ENCODE results near the gene SPRR3. TPM values are rescaled to one million over a fixed set of nuclear protein-coding genes. Genes with fewer than 3 reads are reported as not detected.
"Not testable (repeated sequence)": the region's sequence is repeated elsewhere in the genome, so short reads cannot be mapped to it uniquely, and the experiment has no call there.

Gene SPRR3
- total RNA-seq, 1 experiment from 2014 or later: not detected

DNA sequence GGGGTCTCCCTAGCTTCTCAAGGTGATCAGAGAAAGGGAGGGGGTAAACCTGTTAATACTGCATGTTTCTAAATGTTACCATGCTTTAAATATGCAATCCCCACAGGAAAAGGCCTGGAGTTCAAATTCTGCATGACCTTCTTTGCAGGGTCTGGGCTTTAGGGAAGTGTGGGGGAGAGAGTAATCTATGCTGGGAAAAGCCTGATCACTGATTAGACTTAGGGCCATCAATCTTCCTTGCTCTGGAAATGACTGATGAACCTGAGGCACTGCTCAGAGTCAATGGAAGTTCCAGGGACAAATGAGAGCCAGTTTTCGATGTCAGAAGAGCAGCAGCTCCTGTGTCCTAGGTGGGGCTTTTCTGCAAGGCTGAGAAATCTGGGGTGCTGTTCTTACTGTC is 20.9 kb upstream of the SPRR3 start:
- no peak for DNase-seq (ENCODE audit: low read depth)
- in situ Hi-C loops (cut with HindIII; ENCODE audit: low pct_unique_long_range_greater_than_20kb, low sequenced_read_pairs): no loop called here

DNA sequence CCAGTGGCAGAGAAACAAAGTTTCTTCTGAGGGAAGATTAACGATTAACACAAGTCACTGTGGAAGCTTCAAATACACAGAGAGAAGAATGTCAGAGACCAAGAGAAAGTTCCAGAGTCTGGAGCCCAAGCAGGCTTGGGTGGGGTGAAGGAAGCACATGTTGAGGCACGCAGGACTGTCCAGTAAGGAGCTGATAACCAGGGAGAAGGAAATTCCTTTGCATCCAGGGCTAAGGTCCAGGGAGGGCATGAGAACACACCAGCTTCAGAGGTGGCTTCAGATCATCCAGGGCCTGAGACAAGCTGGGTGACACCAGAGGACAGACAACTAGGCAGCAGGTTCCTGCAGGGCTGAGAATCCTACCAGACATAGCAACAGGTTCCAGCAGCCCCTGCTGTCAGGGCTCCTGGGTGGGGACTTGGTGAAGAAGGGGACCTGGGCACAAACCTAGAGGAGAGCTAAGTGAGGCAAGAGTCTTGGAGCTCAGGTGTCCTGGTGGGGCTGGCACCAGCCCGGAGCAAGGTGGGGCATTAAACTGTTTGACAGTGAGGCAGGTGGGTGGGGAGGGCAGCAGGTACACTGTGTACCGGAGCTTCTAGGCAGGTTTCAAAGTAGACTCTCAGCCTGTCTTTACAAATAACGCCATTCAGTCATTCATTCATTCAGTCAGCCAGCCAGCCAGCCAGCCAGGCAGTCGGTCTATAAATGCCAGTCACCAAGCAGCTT is 20.2 kb upstream of the SPRR3 start:
- DNase-seq (ENCODE audit: low read depth): no peak
- in situ Hi-C loops (cut with HindIII; ENCODE audit: low pct_unique_long_range_greater_than_20kb, low sequenced_read_pairs): no loop called here

DNA sequence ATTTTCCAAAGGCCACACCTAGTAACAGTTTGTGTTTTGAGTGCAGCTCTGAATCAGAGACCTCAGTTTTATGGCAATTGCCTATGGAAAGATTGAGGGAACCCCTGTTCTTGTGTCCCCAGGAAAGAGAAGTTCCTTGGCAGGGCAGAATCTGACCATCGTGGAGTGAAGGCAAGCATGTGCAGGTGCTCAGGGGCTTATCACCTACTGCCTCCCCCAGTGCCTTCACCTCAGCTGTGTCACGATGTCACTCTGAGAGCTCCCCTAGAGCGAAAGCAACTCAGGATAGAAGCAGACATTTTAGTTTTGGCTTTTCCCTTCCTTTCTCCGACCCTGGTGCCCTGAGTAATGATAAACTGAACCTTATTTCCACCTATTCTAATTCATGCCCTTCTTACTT is 19.5 kb upstream of the SPRR3 start:
- in situ Hi-C loops (cut with HindIII; ENCODE audit: low pct_unique_long_range_greater_than_20kb, low sequenced_read_pairs): no loop called here
- DNase-seq (ENCODE audit: low read depth): no peak

DNA sequence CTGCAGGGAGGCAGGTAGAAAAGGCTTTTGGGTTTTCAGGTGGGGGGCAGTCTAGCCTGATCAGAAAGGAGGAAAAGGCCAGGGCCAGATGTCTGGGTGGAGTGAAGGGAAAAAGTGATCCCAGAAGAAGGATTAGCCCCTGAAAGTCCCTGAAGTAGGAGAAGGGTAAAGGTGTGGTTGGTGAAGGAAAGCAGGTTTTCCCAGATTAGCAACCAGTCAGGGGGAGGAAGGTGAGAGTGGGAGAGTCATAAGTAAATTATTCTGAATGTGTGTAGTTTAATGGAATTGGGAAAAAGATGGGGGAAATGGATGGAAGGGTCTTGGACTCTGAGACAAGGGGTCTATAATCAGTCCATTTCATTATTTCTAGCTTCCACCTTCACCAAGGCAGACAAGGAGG is 18.3 kb upstream of the SPRR3 start:
- in situ Hi-C loops (cut with HindIII; ENCODE audit: low pct_unique_long_range_greater_than_20kb, low sequenced_read_pairs): no loop called here
- DNase-seq (ENCODE audit: low read depth): no peak

DNA sequence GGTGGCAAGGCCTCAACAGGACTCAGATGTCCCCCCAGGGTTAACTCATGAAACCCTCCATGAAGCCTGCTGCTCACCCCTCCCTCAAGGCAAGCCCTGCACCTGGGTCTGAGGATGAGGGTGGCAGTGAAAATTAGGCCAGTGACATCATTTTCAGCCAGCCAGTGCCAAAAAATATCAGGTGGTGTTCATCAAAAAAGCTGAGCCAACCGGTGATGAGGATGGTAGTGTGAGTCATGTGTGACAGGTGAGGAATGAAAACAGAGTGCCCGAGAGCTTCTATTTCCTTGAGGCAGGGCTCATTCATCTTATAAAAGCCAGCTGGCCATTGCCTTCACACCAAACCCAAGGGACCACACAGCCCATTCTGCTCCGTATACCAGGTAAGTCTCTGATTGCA is 17.8 kb upstream of the SPRR3 start, which contains the start of gene SPRR1A:
SPRR1A (plus strand) TSS at position 339 of the 400 bp plus-strand sequence. CDS start 1,150 bp downstream, outside the sequence.
- in situ Hi-C loops (cut with HindIII; ENCODE audit: low pct_unique_long_range_greater_than_20kb, low sequenced_read_pairs): no loop called here

DNA sequence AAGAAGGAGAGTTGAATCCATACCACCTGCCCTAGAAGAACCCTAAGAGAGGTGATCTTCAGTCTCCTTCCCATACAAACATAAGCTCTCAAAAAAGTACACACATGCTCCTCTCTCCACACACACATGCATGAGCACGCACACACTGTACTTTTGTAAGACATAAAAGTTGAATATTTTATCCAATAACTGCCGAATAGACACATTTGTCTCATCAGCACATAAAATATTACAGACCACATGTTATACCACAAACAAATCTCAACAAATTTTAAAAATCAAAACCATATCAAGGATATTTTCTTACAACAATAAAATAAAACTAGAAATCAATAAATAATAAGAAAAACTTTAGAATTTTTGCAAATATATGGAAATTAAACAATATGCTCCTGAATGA is 15.0 kb upstream of the SPRR3 start:
- no peak for DNase-seq (ENCODE audit: low read depth)
- in situ Hi-C loops (cut with HindIII; ENCODE audit: low pct_unique_long_range_greater_than_20kb, low sequenced_read_pairs): no loop called here

More for the DNA sequence above, 17.8 kb upstream of the SPRR3 start, which contains the start of gene SPRR1A:
- no peak for DNase-seq (ENCODE audit: low read depth)

DNA sequence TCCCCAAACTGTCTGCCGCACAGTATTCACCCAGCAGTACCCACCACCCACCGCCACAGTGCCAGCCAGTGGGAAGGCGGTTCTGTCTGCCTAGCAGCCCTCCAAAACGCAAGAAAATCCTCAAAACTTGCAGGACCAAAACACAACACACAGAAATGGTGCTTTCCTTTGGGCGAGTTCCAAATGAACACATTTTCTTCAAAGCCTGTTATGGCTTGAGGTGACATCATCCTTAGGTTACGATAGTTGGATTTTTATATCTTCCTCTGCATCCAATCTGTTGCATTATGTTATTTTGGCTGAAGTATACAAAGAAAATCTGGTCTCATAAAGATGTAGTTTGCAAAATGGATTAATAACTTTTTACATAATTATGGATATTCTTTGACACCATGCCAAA is 8.4 kb upstream of the SPRR3 start:
- no peak for DNase-seq (ENCODE audit: low read depth)
- in situ Hi-C loops (cut with HindIII; ENCODE audit: low pct_unique_long_range_greater_than_20kb, low sequenced_read_pairs): no loop called here

DNA sequence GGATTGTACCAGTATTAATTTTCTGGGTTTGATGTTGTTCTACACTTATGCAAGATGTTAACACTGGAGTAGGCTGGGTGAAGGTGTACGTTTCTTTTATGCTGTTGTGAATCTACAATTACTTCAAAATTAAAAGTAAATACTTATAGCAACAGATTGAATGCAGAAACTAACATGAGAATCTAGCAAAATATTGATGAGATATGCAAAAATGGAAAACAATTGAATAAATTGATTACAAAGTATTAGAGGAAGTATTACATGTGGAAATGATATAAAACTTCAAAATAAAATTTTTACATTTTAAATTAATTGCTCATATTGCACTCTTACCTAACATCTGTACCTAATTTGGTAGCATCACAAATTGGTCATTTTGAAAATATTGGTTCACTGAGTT is 5.7 kb upstream of the SPRR3 start:
- in situ Hi-C loops (cut with HindIII; ENCODE audit: low pct_unique_long_range_greater_than_20kb, low sequenced_read_pairs): no loop called here
- DNase-seq (ENCODE audit: low read depth): no peak

DNA sequence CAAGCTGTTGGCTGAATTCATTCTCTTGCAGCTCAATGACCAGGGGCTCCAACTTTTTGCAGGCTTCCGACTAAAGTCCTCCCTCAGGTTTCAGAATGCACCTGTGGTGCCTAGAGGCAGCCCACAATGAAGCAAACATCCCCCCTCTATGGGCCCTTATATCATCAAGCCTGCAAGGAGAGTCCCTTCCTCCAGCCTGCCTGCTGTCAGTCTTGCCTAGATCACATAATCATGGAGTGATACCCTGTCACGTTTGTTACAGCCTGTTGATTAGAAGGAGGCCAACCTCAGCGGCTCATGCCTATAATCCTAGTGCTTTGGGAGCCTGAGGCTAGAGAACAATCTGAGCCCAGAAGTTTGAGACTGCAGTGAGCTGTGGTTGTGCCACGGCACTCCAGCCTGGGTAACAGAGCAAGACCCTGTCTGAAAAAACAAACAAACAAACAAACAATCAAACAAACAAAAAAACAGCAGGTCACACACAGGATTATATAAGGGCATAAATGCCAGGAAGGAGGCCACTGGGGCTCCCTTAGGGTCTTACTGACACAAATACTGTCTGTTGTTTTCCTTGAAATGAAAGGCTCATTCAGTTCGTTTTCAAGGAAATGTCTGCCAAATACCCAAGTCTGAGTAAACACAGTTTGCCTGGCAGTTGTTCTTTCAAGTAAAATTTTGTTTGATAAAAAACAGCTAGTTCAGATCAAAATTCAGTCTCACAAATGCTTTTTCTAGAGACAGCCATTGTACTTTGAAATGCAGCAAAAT is 4.7 kb upstream of the SPRR3 start:
- DNase-seq (ENCODE audit: low read depth): no peak
- in situ Hi-C loops (cut with HindIII; ENCODE audit: low pct_unique_long_range_greater_than_20kb, low sequenced_read_pairs): no loop called here

DNA sequence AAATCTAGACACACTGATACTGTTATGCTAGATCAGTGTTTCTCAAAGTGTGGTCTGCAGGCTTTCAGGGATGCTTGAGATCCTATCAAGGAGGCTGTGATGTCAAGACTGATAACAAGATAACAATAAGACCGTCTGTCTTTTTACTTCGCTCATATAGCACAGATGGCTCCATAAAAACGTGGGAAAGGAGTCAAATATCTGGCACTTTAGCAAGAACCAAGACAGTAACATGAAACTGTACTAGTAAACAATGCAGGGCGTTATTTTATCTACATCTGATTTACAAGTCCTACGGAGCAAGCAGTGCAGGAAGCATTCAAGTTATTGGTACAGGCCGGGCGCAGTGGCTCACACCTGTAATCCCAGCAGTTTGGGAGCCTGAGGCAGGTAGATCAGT is 3.6 kb upstream of the SPRR3 start:
- DNase-seq (ENCODE audit: low read depth): no peak
- in situ Hi-C loops (cut with HindIII; ENCODE audit: low pct_unique_long_range_greater_than_20kb, low sequenced_read_pairs): no loop called here

DNA sequence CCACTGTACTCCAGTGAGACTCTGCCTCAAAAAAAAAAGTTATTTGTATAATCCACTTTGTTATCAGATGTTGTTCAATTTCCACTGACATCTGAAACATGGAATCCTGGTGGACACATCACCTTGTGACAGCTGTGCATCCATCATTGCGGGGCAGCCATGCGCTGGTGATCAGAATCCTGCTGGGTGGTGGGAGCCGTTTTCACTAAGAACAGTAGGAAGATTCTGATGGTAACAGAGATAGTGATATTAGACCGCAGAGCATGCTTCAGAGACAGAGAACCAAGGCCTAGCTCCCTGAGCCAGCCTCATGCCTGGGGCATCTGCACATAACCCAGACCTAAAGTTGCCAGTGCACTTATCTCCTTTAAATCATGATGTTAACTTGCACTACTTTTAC is 3.1 kb upstream of the SPRR3 start:
- in situ Hi-C loops (cut with HindIII; ENCODE audit: low pct_unique_long_range_greater_than_20kb, low sequenced_read_pairs): no loop called here
- DNase-seq (ENCODE audit: low read depth): no peak

DNA sequence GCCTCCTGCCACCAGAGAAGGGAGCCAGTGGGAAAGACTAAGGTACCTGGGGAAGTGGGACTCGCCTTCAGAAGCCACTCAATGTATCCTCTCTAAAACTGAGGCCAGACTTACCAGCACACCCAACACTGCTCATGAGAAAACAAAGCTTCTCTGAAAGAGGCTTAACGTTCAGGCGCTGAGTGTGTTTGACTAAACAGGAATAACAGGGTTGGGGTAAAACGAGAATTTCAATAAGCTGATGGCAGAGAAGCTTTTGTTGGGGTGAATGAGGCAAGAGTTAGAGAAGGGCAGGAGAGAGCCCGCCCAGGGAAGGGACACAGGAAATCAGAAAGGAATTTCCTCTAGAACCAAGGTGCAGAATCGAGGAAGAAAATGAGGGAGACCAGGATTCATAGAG is 1.7 kb upstream of the SPRR3 start:
- DNase-seq (ENCODE audit: low read depth): no peak
- in situ Hi-C loops (cut with HindIII; ENCODE audit: low pct_unique_long_range_greater_than_20kb, low sequenced_read_pairs): no loop called here

DNA sequence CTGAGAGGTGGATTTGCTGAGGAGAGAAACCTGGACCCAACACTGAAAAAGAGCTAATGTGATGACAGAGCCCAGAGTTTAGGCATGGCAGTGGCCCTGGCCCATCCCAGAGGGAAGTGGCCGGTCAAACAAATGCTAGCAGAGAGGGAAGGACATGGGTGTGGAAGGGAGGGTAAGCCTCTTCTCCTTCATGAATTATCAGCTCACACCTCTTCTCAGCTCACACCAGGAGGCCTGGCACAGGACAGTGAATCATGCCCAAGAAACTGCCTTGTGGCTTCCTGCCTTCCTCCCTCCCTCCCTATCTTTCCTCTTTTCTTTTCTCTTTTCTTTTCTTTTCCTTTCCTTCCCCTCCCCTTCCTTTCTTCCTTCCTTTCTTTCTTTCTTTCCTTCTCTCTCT is 1.3 kb upstream of the SPRR3 start:
- no peak for DNase-seq (ENCODE audit: low read depth)
- in situ Hi-C loops (cut with HindIII; ENCODE audit: low pct_unique_long_range_greater_than_20kb, low sequenced_read_pairs): no loop called here

DNA sequence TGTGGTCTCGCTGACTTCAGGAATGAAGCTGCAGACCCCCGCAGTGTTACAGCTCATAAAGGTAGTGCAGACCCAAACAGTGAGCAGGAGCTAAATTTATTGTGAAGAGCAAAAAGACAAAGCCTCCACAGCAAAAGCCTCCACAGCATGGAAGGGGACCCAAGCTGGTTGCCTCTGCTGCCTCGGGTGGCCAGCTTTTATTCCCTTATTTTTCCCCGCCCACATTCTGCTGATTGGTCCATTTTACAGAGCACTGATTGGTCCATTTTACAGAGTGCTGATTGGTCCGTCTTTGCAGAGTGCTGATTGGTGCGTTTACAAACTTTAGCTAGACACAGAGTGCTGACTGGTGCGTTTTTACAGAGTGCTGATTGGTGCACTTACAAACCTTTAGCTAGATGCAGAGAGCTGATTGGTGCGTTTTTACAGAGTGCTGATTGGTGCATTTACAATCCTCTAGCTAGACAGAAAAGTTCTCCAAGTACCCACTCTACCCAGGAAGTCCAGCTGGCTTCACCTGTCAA is 9.7 kb downstream of the SPRR3 start:
- in situ Hi-C loops (cut with HindIII; ENCODE audit: low pct_unique_long_range_greater_than_20kb, low sequenced_read_pairs); DNase-seq (ENCODE audit: low read depth): not testable (repeated sequence)

DNA sequence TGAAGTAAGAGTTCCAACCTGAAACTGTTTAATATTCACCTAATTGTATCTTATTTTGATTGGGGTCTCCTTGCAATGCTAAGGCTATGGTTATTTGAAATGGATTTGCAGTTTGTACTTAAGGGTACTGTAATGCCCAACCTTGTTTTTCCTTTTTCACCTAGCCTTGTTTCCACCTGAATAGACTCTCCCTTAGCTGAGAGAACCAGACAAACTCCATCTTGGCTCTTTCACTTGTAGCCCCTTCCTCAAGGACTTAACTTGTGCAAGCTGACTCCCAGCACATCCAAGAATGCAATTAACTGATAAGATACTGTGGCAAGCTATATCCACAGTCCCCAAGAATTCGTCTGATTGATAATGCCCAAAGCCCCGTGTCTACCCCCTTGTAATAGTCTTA is 20.3 kb downstream of the SPRR3 start:
- in situ Hi-C loops (cut with HindIII; ENCODE audit: low pct_unique_long_range_greater_than_20kb, low sequenced_read_pairs); DNase-seq (ENCODE audit: low read depth): not testable (repeated sequence)

DNA sequence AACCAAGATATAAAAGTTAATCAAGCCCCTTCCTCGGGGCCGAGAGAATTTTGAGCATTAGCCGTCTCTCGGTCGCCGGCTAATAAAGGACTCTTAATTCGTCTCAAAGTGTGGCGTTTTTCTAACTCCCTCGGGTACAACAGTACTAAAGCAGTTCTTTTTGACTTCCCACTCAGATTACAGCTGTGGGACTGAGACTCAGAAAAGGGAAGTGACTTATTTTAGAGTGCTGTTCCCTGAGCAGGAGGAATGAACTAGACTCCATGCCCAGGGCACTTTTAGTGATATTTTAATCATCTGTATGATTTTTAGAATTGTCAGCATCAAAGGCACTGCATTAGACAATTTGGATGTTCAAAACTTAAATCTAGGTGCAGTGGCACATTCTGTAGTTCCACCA is 20.8 kb downstream of the SPRR3 start:
- DNase-seq (ENCODE audit: low read depth); in situ Hi-C loops (cut with HindIII; ENCODE audit: low pct_unique_long_range_greater_than_20kb, low sequenced_read_pairs): not testable (repeated sequence)

DNA sequence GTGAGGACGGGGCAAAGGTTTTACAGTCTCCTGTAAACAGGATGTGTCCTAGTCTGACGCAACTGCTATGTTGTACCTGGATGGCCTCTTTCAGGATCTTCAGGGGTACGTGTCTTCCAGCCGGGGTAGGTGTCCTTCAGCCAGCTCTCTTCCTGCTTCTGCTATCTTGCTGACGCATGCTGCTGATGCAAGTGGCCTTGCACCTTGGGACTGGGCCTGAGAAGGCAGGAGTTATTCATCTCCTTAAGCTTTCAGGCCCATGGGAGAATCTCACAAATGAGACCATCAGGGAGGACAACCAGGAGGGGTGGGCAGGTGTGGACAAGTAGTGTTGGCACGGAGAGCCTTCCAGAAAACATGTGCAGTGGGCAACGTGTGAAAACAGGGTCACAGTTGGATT is 21.6 kb downstream of the SPRR3 start:
- in situ Hi-C loops (cut with HindIII; ENCODE audit: low pct_unique_long_range_greater_than_20kb, low sequenced_read_pairs): no loop called here
- no peak for DNase-seq (ENCODE audit: low read depth)

DNA sequence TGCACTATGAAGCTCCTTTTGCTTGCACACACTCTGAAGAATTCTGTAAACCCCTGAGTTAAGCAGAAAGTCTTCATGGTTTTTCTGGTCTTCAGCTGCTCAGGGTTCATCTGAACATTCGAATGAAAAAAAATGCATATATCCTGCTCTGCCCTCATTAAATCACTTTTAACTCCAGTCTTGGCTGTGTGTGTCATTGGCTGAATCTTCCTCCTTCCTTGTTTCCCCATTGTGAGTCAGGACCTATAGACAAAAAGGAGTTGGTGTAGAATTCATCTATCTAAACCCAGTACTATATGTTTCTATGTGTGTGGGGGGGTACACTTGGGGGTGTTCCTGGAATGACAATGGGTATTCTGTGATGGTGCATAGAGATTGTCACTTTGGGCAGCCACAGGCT is 22.9 kb downstream of the SPRR3 start:
- in situ Hi-C loops (cut with HindIII; ENCODE audit: low pct_unique_long_range_greater_than_20kb, low sequenced_read_pairs): no loop called here
- DNase-seq (ENCODE audit: low read depth): no peak

DNA sequence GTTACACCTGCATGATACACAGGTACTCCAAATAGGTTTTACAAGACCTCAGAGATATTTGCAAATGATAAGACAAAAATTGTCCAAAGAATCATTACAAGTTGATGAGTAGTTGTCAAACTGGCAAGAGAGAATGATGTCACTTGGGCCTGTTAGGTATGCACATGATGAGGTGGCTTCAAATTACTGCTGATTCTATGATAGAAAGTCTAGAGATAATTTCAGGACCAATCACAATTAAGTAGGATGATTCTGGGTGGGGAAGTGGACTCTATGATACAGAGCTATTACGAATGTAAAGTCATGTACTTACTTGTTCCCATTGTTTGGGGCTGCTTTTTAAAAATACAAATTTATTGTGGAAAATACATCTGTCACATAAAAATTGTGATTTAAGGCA is 24.2 kb downstream of the SPRR3 start:
- no peak for DNase-seq (ENCODE audit: low read depth)
- in situ Hi-C loops (cut with HindIII; ENCODE audit: low pct_unique_long_range_greater_than_20kb, low sequenced_read_pairs): no loop called here
